ENCODE data around the gene GRAMD1A. TPM values are rescaled to one million over a fixed set of nuclear protein-coding genes. Genes with fewer than 3 reads are reported as not detected.
"Not testable (repeated sequence)": the region's sequence is repeated elsewhere in the genome, so short reads cannot be mapped to it uniquely, and the experiment has no call there.

The GRAMD1A gene
- total RNA-seq, 1 experiment from 2014 or later: 62.7 TPM

DNA sequence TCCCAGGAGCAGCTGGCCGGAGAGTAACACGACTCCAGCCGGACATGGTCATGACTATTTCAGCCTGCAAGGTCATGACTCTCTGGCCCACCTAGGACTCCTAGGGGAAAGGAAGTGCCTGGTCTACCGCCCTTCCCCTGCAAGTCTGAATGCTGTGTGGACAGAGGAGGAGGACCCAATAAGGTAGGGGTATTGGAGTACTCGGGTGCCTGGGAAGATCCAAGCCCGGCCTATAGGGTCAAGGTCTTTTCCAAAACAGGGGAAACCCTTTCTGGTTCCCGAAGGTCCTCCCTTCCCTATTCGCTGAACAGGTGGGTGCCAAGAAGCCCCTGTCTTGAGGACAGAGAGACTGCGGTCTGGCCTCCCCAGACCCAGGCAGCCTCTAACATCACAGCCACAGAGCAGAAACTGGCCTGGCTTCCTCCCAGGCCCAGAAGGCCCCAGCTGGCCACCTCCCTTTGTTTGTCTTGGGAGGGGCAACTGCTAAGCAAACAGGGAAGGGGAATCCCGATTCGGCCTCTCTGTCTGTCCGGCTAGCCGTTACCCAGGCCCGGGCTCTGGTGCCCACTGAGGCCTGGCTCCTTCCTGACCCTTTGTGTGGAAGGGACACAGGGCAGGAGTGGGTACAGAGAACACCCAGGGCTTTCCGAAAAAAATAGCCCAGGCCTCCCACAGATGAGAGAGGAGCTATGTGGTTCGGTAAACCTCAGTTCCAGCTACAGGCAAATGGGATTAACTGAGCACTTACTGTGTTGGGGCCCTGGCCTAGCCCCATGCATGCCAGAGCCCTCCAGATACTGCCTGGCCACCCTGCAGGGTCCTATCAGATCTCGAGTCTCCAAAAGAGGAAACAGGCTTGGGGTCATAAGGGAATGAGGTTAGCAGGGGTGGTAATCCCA, 5.2 kb upstream of the GRAMD1A start:
- intact Hi-C loops (cut with micrococcal nuclease; ENCODE audit: unreplicated experiment): no loop called here
- no TSS peak for BruUV-seq (replicated peaks)
- peak overlapping the region; percentile 57 for H3K4me2 ChIP-seq
- no peaks in the 10 kb centered on the region for H3K9me2 ChIP-seq (ENCODE audit: insufficient read depth)
- H3K27me3 ChIP-seq (ENCODE audit: insufficient read depth, low read depth): 0 out of 2 replicates have a peak, but pooled peaks cover 4% of the 10 kb centered on the region
- no peak overlapping the region for H3K27ac ChIP-seq
- peaks cover 5% of the 10 kb centered on the region; the same call in 1 of the 2 replicates for H3F3A ChIP-seq (ENCODE audit: insufficient read depth, low read depth)
- H3K4me3 ChIP-seq: no peak overlapping the region
- no peak overlapping the region for H2AFZ ChIP-seq
- H3K79me2 ChIP-seq (ENCODE audit: low read depth): no peaks in the 10 kb centered on the region
- TF ChIP-seq EZH2 (IDR thresholded peaks at IDR 0.05; ENCODE audit: low read depth): no peak
- TF ChIP-seq, protein P1, sequence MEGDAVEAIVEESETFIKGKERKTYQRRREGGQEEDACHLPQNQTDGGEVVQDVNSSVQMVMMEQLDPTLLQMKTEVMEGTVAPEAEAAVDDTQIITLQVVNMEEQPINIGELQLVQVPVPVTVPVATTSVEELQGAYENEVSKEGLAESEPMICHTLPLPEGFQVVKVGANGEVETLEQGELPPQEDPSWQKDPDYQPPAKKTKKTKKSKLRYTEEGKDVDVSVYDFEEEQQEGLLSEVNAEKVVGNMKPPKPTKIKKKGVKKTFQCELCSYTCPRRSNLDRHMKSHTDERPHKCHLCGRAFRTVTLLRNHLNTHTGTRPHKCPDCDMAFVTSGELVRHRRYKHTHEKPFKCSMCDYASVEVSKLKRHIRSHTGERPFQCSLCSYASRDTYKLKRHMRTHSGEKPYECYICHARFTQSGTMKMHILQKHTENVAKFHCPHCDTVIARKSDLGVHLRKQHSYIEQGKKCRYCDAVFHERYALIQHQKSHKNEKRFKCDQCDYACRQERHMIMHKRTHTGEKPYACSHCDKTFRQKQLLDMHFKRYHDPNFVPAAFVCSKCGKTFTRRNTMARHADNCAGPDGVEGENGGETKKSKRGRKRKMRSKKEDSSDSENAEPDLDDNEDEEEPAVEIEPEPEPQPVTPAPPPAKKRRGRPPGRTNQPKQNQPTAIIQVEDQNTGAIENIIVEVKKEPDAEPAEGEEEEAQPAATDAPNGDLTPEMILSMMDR (conservative IDR thresholded peaks at IDR 0.05): no peak
- peaks cover 20% of the 10 kb centered on the region for H3K4me1 ChIP-seq (replicated peaks; ENCODE audit: insufficient read depth)
- no peaks in the 10 kb centered on the region for H3K9me3 ChIP-seq (ENCODE audit: insufficient read depth, low read depth)
- ChIA-PET CTCF (interaction anchor here (0.6 to 0.7 kb wide), 2 partner anchors 19 to 123 kb away, joined by 4 to 7 read pairs; no protein-coding TSS in a partner anchor), POLR2A (ENCODE audit: unreplicated experiment) (no interaction called here)
- peak; percentile 54 to 60 for DNase-seq
- no peaks in the 10 kb centered on the region for H4K20me1 ChIP-seq (ENCODE audit: insufficient read depth)
- H3K36me3 ChIP-seq (ENCODE audit: low read depth): no peaks in the 10 kb centered on the region

DNA sequence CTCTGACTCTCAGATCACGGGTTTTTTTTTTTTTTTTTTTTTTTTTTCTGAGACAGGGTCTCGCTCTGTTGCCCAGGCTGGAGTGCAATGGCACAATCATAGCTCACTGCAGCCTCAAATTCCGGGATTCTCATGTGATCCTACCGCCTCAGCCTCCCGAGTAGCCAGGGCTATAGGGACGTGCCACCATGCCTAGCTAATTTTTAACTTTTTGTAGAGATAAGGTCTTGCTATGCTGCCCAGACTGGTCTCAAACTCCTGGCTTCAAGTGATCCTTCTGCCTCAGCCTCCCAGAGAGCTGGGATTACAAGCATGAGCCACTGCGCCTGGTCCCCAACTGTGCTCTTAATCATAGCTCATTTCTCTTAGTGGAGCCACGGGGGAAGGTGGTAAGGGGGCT, 4.6 kb upstream of the GRAMD1A start:
- no peaks in the 10 kb centered on the region for H3K9me3 ChIP-seq (ENCODE audit: insufficient read depth, low read depth)
- POLR2A ChIA-PET (ENCODE audit: unreplicated experiment): no interaction called here
- no peak overlapping the region for H3K4me3 ChIP-seq
- H3F3A ChIP-seq (ENCODE audit: insufficient read depth, low read depth): peaks cover 5% of the 10 kb centered on the region; the same call in 1 of the 2 replicates
- 0 out of 2 replicates have a peak, but pooled peaks cover 4% of the 10 kb centered on the region for H3K27me3 ChIP-seq (ENCODE audit: insufficient read depth, low read depth)
- CTCF ChIA-PET: interaction anchor here (0.6 to 0.7 kb wide), 2 partner anchors 19 to 122 kb away, joined by 4 to 7 read pairs; no protein-coding TSS in a partner anchor
- H3K79me2 ChIP-seq (ENCODE audit: low read depth): no peaks in the 10 kb centered on the region
- H3K9me2 ChIP-seq (ENCODE audit: insufficient read depth): no peaks in the 10 kb centered on the region
- peaks cover 20% of the 10 kb centered on the region for H3K4me1 ChIP-seq (replicated peaks; ENCODE audit: insufficient read depth)
- no peaks in the 10 kb centered on the region for H4K20me1 ChIP-seq (ENCODE audit: insufficient read depth)
- intact Hi-C loops (cut with micrococcal nuclease; ENCODE audit: unreplicated experiment): no loop called here
- no TSS peak for BruUV-seq (replicated peaks)
- TF ChIP-seq, protein P1 (conservative IDR thresholded peaks at IDR 0.05): no peak
- TF ChIP-seq EZH2 (IDR thresholded peaks at IDR 0.05; ENCODE audit: low read depth): no peak
- no peak overlapping the region for H2AFZ ChIP-seq
- no peak overlapping the region for H3K27ac ChIP-seq
- no peaks in the 10 kb centered on the region for H3K36me3 ChIP-seq (ENCODE audit: low read depth)
- DNase-seq: no peak
- H3K4me2 ChIP-seq: no peak overlapping the region; the same call in 1 of the 2 replicates

DNA sequence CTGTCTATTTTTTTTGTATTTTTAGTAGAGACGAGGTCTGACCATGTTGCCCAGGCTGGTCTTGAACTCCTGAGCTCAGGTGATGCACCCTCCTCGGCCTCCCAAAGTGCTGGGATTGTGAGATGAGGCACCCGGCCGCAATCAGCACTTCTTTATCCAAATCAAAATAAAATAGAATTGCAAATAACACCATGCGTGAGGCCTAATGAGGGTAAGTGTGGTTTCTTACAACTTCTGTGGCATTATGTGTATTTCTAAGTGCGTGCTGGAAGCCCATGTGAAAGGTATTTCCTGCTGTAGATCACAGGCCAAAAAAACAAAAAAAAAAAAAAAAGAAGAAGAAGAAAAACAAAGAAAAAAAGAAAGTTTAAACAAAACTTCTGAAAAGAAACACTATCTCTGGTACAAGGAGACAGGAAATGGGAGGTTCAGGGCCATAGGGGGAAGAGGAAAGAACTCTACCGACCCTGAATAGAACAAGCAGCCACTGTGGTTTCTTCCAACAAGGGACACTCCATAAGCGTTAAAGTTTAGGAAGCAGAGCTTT, 3.0 kb upstream of the GRAMD1A start:
- Histone ChIP-seq H3K9me3 (ENCODE audit: insufficient read depth, low read depth) (no peaks in the 10 kb centered on the region), H3K9me2 (ENCODE audit: insufficient read depth) (no peaks in the 10 kb centered on the region), H2AFZ (no peak overlapping the region), H4K20me1 (ENCODE audit: insufficient read depth) (no peaks in the 10 kb centered on the region), H3K27me3 (ENCODE audit: insufficient read depth, low read depth) (0 out of 2 replicates have a peak, but pooled peaks cover under 1% of the 10 kb centered on the region), H3K79me2 (ENCODE audit: low read depth) (peaks cover 9% of the 10 kb centered on the region), H3K36me3 (ENCODE audit: low read depth) (no peaks in the 10 kb centered on the region), H3K27ac (no peak overlapping the region), H3F3A (ENCODE audit: insufficient read depth, low read depth) (peaks cover 19% of the 10 kb centered on the region), H3K4me2 (no peak overlapping the region), H3K4me1 (replicated peaks; ENCODE audit: insufficient read depth) (peaks cover 20% of the 10 kb centered on the region), H3K4me3 (no peak overlapping the region)
- intact Hi-C loops (cut with micrococcal nuclease; ENCODE audit: unreplicated experiment): no loop called here
- no peak for TF ChIP-seq EZH2 (IDR thresholded peaks at IDR 0.05; ENCODE audit: low read depth)
- TF ChIP-seq, protein P1 (conservative IDR thresholded peaks at IDR 0.05): no peak
- ChIA-PET CTCF (no interaction called here), POLR2A (ENCODE audit: unreplicated experiment) (no interaction called here)
- DNase-seq: no peak
- no TSS peak for BruUV-seq (replicated peaks)

DNA sequence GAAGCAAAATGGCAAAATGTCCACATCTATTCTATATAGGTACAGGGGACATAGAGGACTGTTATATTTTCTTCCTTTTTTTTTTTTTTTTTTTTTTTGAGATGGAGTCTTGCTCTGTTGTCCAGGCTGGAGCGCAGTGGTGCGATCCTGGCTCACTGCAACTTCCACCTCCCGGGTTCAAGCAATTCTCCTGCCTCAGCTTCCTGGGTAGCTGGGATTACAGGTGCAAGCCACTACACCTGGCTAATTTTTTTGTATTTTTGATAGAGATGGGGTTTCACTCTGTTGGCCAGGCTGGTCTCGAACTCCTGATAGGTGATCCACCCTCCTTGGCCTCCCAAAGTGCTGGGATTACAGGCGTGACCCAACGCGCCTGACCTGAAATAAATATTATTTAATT, 1.9 kb upstream of the GRAMD1A start:
- H3K36me3 ChIP-seq (ENCODE audit: low read depth); intact Hi-C loops (cut with micrococcal nuclease; ENCODE audit: unreplicated experiment); H3K9me2 ChIP-seq (ENCODE audit: insufficient read depth); H3K9me3 ChIP-seq (ENCODE audit: insufficient read depth, low read depth); H3K4me2 ChIP-seq; H2AFZ ChIP-seq; POLR2A ChIA-PET (ENCODE audit: unreplicated experiment); BruUV-seq (replicated peaks); H4K20me1 ChIP-seq (ENCODE audit: insufficient read depth); H3K27me3 ChIP-seq (ENCODE audit: insufficient read depth, low read depth); DNase-seq; CTCF ChIA-PET; H3K4me3 ChIP-seq; H3K27ac ChIP-seq: not testable (repeated sequence)
- H3K4me1 ChIP-seq (replicated peaks; ENCODE audit: insufficient read depth): peaks cover 27% of the 10 kb centered on the region
- peaks cover 12% of the 10 kb centered on the region for H3K79me2 ChIP-seq (ENCODE audit: low read depth)
- H3F3A ChIP-seq (ENCODE audit: insufficient read depth, low read depth): peaks cover 20% of the 10 kb centered on the region

All from PC-9 (cell line).